Airway epithelial cell (primary cell): ENCODE measurements around the gene HOXD13. TPM values are rescaled to one million over a fixed set of nuclear protein-coding genes. Genes with fewer than 3 reads are reported as not detected.

ENCODE experiments used
- total RNA-seq: library from RNA; depleted of rRNA; stranded (reverse); fragments of >200 nt; gene quantifications from 2 replicates; pipeline ENCODE4 v1.2.3, GENCODE V29; 2015

Gene HOXD13
- total RNA-seq: not detected in 2 replicates

GRCh38 chr2:176092270-176093144 lies at the start of gene HOXD13:
Gene HOXD13 (plus strand): TSS chr2:176092721. CDS start chr2:176092891, 170 bp downstream.

DNA sequence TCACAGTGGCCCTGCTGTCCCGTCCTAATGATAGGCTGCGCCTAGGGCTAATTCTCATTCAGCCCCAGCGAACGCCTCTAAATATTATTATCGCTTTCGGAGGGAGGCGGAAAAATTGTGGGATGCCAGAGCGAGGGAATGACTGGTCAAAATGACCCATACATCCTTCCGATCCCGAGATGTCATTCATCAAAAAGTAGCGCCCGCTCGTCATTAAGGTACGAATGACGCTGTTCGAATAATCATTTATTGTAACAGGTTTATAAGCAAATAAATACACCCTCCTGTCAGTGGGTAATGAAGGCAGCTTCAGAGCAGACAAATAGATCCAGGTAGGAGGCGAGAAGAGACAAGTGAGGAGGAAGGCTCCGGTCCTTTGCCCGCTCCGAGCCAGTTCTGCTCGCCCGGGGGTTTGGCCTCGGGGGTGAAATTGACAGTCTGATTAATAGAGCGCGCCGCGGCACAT lies 8.7 kb upstream of the HOXD13 start, which contains the start of gene EVX2:
EVX2 (minus strand) TSS at position 167 of the 466 bp plus-strand sequence. CDS start 186 bp downstream, outside the sequence.

GRCh38 chr2:176099728-176100546 lies 7.4 kb downstream of the HOXD13 start, which contains the start of gene HOXD12:
Gene HOXD12 (plus strand): TSS chr2:176099795. CDS start chr2:176099802, 7 bp downstream.

DNA sequence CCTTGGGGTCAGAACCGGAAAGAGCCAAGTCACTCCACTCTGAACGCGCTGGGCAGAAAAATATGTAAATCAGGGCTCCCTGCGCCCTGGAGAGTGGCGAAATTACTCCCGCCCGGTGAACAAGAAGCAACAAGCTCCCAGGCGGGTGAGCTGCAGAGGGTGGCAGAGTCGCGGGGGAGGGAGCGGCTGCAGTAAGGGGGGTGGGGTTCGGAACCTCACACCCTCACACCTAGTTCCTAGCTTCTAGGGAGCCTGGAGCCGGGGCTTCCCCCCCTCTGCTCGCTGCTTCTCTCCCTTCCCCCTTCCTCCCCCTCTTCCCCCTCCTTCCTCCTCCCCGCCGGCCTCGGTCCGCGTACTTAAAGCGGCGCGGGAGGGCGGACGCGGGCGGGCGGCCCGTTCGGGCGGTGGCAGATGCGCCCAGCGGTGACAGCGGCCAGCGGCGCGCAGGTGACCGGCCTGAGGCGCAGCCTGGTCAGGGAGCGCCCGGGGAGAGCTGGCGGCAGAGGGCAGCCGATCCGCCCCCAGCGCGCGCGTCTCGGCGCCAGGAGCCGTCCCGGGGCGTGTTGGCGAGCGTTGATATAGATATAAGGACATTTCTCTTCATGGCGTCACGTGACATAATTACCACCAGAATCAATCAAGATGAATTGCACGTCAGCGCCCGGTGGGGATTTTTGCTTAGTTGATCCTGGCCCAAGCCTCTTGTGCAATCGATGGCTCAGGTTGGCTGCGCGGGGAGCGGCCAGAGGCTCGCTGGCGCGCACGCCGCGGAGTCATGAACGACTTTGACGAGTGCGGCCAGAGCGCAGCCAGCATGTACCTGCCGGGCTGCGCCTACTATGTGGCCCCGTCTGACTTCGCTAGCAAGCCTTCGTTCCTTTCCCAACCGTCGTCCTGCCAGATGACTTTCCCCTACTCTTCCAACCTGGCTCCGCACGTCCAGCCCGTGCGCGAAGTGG lies 14.3 kb downstream of the HOXD13 start, which contains the start of gene HOXD11:
HOXD11 (plus strand) TSS at position 700 of the 959 bp plus-strand sequence; CDS start at position 776, 76 bp downstream.

DNA sequence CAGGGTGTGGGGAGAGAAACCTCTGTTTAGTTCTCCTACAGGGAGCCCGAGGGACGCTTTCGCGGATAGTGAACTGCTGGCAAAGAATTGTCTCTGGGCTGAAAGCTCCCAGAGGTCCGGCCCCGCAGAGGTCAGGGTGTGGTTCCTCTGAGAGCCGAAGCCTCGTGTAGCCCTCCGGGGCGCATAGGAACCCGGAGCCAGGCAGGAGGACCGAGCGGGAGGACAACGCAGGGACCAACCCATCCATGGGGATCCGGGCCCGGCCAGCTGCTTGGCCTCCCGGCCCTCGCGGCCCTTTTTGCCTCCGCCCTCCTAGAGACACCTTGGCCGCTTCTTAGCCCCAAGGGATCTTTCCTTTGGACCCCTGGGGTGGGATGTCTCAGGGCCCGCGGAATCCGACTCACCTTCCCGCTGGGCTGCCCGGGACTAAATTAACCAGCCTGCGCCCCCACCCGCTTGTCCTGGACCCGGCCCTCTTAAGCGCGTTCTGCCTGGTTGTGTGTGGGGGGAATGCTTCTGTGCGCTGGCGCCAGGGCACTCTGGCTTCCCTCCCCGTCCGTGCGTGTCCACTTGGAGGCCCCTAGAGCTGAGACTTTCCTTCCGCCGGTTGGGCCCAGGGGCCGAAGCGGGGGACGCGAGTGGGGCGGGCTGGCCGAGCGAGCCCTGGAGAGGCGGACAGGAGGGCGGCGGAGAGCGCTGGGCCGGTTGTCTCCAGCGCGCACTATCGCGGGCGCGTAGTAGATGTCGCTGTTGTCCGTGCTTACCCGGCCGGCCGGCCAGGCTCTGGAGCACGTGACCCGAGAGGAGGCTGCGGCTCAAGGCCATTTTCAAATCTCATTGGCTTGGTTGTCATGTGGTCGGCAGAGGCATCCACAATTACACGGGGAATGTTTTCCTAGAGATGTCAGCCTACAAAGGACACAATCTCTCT lies 23.6 kb downstream of the HOXD13 start, which contains the start of gene HOXD10:
HOXD10 (plus strand) TSS at position 896 of the 931 bp plus-strand sequence. CDS start 56 bp downstream, outside the sequence.

DNA sequence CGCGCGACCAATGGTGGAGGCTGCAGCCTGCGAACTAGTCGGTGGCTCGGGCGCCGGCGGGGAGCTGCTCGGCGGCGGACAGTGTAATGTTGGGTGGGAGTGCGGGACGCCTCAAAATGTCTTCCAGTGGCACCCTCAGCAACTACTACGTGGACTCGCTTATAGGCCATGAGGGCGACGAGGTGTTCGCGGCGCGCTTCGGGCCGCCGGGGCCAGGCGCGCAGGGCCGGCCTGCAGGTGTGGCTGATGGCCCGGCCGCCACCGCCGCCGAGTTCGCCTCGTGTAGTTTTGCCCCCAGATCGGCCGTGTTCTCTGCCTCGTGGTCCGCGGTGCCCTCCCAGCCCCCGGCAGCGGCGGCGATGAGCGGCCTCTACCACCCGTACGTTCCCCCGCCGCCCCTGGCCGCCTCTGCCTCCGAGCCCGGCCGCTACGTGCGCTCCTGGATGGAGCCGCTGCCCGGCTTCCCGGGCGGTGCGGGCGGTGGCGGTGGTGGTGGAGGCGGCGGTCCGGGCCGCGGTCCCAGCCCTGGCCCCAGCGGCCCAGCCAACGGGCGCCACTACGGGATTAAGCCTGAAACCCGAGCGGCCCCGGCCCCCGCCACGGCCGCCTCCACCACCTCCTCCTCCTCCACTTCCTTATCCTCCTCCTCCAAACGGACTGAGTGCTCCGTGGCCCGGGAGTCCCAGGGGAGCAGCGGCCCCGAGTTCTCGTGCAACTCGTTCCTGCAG lies 30.3 kb downstream of the HOXD13 start, which contains the start of gene HOXD9:
HOXD9 (plus strand) TSS at position 37 of the 728 bp plus-strand sequence; CDS start at position 87, 50 bp downstream.

DNA sequence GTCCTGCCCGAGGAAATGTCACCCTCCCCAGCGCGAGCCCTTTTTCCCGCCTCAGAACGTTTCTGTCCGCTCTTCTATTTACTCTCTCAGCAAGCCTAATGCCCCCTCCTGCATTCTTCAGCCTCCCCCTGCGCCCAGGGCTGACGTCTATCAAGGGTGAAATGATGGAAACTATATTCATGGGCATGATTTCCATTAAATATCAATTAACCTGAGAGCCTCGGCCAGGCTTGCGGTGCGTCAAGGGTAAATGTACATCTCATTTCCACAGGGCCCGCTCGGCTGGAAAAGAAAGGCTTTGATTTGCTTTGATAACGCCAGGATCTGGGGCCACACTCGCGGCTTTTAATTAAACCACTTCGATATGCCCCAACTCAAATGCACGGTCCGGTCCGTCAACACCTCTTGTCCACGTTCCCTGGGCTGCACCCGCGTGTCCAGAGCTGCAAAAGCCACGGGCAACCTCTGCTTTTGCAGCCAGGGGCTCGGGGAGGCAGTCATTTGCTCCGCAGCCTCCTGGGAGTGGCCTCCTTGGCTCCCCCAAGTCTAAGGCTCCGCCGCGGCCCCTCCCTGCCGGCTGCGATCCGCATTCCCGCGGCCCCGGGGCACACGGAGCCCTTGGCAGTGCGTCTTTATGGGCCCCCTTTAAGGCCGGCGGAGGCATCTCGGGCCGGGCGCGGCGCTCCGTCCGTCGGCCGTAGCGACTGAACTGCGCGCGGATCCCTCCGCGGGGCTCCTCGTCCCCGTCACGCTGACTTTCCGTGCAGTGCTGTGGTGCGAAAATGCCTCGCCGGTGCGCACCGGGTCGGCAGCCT lies 36.7 kb downstream of the HOXD13 start, which contains the start of gene HOXD8:
HOXD8 (plus strand) TSS at position 724 of the 815 bp plus-strand sequence. CDS start 662 bp downstream, outside the sequence.

Other genes with a start within 250 kb of the HOXD13 start
- gene LNPK, start 90.5 kb upstream of the HOXD13 start, total RNA-seq: 18.9 and 19.5 TPM in 2 replicates
- not detected in 2 replicates for gene EVX2, start 8.8 kb upstream of the HOXD13 start, total RNA-seq
- not detected in 2 replicates for gene HOXD12, start 7.1 kb downstream of the HOXD13 start, total RNA-seq
- not detected in 2 replicates for gene HOXD11, start 14.6 kb downstream of the HOXD13 start, total RNA-seq
- not detected in 2 replicates for gene HOXD10, start 24.1 kb downstream of the HOXD13 start, total RNA-seq
- gene HOXD9, start 30.0 kb downstream of the HOXD13 start, total RNA-seq: not detected in 2 replicates
- not detected in 2 replicates for gene HOXD8, start 37.0 kb downstream of the HOXD13 start, total RNA-seq
- gene HOXD4, start 58.8 kb downstream of the HOXD13 start, total RNA-seq: not detected in 2 replicates
- not detected in 2 replicates for gene HOXD3, start 64.6 kb downstream of the HOXD13 start, total RNA-seq
- gene HOXD1, start 95.9 kb downstream of the HOXD13 start, total RNA-seq: not detected in 2 replicates
- 47.7 and 49.8 TPM in 2 replicates for gene MTX2, start 176.7 kb downstream of the HOXD13 start, total RNA-seq